ENCODE results near the gene TRERF1.

DNA sequence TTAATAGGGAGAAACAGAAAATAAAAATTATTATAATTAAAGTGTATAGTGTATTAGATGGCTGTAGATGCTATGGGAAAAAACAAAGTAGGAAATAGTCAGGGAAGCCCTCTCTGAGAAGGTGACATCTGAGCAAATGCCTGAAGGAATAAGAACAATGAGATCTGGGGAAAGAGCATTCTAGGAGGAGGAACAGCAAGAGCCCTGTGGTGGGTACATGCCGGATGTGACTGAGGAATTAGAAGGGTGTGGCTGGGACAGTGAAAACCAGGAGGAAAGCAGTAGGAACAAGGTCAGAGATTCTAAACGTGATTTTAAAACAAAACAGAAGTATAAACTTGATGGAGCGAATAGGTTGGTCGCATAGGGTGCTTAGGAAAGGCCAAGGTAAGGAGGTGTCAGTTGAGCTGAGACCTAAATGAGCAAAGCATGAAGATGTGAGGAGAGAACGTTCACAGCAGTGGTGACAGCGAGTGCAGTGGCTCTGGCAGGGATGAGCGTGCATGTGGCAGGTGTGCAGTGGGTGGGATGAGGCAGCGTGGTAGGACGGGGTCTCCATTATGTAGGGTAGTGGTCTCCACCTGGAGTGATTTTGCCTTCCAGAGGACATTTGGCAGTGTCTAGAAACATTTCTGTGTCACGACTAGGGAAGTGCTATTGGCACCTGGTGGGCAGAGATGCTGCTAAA lies 137.0 kb downstream of the TRERF1 start:
- TF ChIP-seq, protein P1, sequence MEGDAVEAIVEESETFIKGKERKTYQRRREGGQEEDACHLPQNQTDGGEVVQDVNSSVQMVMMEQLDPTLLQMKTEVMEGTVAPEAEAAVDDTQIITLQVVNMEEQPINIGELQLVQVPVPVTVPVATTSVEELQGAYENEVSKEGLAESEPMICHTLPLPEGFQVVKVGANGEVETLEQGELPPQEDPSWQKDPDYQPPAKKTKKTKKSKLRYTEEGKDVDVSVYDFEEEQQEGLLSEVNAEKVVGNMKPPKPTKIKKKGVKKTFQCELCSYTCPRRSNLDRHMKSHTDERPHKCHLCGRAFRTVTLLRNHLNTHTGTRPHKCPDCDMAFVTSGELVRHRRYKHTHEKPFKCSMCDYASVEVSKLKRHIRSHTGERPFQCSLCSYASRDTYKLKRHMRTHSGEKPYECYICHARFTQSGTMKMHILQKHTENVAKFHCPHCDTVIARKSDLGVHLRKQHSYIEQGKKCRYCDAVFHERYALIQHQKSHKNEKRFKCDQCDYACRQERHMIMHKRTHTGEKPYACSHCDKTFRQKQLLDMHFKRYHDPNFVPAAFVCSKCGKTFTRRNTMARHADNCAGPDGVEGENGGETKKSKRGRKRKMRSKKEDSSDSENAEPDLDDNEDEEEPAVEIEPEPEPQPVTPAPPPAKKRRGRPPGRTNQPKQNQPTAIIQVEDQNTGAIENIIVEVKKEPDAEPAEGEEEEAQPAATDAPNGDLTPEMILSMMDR (IDR thresholded peaks at IDR 0.05), result no peak
- TF ChIP-seq POLR2AphosphoS5 (IDR thresholded peaks at IDR 0.05) (no peak), EP300 (IDR thresholded peaks at IDR 0.05) (no peak)

Data from upper lobe of left lung (tissue), 4 donors.